ENCODE results near the gene CTCF.

CTCF gene

GRCh38 chr16:67517661-67518423 is 44.5 kb upstream of the CTCF start:
- no peak overlapping the region for H3K9ac ChIP-seq (ENCODE audit: low read length)
- WGBS (ENCODE audit: extremely low coverage, insufficient coverage, low lambda C conversion rate) = no CpG with 5 or more reads among the region's 11 CpGs

GRCh38 chr16:67518676-67519075 is 43.6 kb upstream of the CTCF start:
- no peaks in the 10 kb centered on the region for H3K27me3 ChIP-seq (ENCODE audit: insufficient read depth, low read length, poor library complexity)
- DNase-seq = no peak
- no peaks in the 10 kb centered on the region for H3K4me1 ChIP-seq (ENCODE audit: control insufficient read depth, low read depth, low read length)
- no peak overlapping the region for H4K8ac ChIP-seq (ENCODE audit: low read depth, low read length)
- no peak overlapping the region for H3K18ac ChIP-seq (ENCODE audit: low read length)
- H2BK15ac ChIP-seq (replicated peaks; ENCODE audit: low read depth) = no peak overlapping the region
- H3K23ac ChIP-seq (ENCODE audit: low read length) = no peak overlapping the region
- H3K27ac ChIP-seq (ENCODE audit: low read depth, low read length) = no peak overlapping the region
- no peak overlapping the region for H2BK5ac ChIP-seq (ENCODE audit: low read length)
- no peaks in the 10 kb centered on the region for H3K79me2 ChIP-seq (ENCODE audit: control insufficient read depth, insufficient read depth, low read length)
- no peak overlapping the region for H3K4me3 ChIP-seq (ENCODE audit: low read length)
- no peak overlapping the region for H3K9ac ChIP-seq (ENCODE audit: low read length)
- H3K79me1 ChIP-seq (ENCODE audit: low read length) = no peaks in the 10 kb centered on the region
- no CpG with 5 or more reads among the region's 8 CpGs for WGBS (ENCODE audit: extremely low coverage, insufficient coverage, low lambda C conversion rate)
- no peak overlapping the region for H3K56ac ChIP-seq (ENCODE audit: low read length)
- H3K36me3 ChIP-seq (ENCODE audit: control insufficient read depth, insufficient read depth, low read length) = no peaks in the 10 kb centered on the region
- H2AK5ac ChIP-seq (ENCODE audit: low read length) = no peak overlapping the region
- no peak overlapping the region for H2BK120ac ChIP-seq (ENCODE audit: low read depth, low read length)
- H4K5ac ChIP-seq (ENCODE audit: low read length) = no peak overlapping the region
- H3K4me2 ChIP-seq (ENCODE audit: low read length) = no peak overlapping the region
- H3K4ac ChIP-seq (ENCODE audit: low read depth, low read length) = no peak overlapping the region

More at GRCh38 chr16:67517661-67518423, 44.5 kb upstream of the CTCF start:
- Histone ChIP-seq H3K4me1 (ENCODE audit: control insufficient read depth, low read depth, low read length) (no peaks in the 10 kb centered on the region), H2BK5ac (ENCODE audit: low read length) (no peak overlapping the region), H3K4me2 (ENCODE audit: low read length) (no peak overlapping the region), H2BK15ac (replicated peaks; ENCODE audit: low read depth) (no peak overlapping the region), H3K56ac (ENCODE audit: low read length) (peak overlapping the region; percentile 7), H3K79me1 (ENCODE audit: low read length) (no peaks in the 10 kb centered on the region), H3K36me3 (ENCODE audit: control insufficient read depth, insufficient read depth, low read length) (no peaks in the 10 kb centered on the region), H2BK120ac (ENCODE audit: low read depth, low read length) (no peak overlapping the region), H3K4ac (ENCODE audit: low read depth, low read length) (no peak overlapping the region), H4K5ac (ENCODE audit: low read length) (no peak overlapping the region), H3K27me3 (ENCODE audit: insufficient read depth, low read length, poor library complexity) (no peaks in the 10 kb centered on the region), H3K79me2 (ENCODE audit: control insufficient read depth, insufficient read depth, low read length) (no peaks in the 10 kb centered on the region), H3K4me3 (ENCODE audit: low read length) (no peak overlapping the region), H4K8ac (ENCODE audit: low read depth, low read length) (no peak overlapping the region), H2AK5ac (ENCODE audit: low read length) (no peak overlapping the region), H3K27ac (ENCODE audit: low read depth, low read length) (no peak overlapping the region), H3K18ac (ENCODE audit: low read length) (no peak overlapping the region), H3K23ac (ENCODE audit: low read length) (no peak overlapping the region)
- no peak for DNase-seq

GRCh38 chr16:67519242-67519641 is 43.1 kb upstream of the CTCF start:
- WGBS (ENCODE audit: extremely low coverage, insufficient coverage, low lambda C conversion rate) = no CpG with 5 or more reads among the region's 4 CpGs
- H3K79me1 ChIP-seq (ENCODE audit: low read length) = no peaks in the 10 kb centered on the region
- peaks cover 3% of the 10 kb centered on the region for H3K27me3 ChIP-seq (ENCODE audit: insufficient read depth, low read length, poor library complexity)
- DNase-seq = no peak
- H3K36me3 ChIP-seq (ENCODE audit: control insufficient read depth, insufficient read depth, low read length) = no peaks in the 10 kb centered on the region
- no peak overlapping the region for H3K23ac ChIP-seq (ENCODE audit: low read length)
- H2AK5ac ChIP-seq (ENCODE audit: low read length) = no peak overlapping the region
- no peaks in the 10 kb centered on the region for H3K4me1 ChIP-seq (ENCODE audit: control insufficient read depth, low read depth, low read length)
- H2BK15ac ChIP-seq (replicated peaks; ENCODE audit: low read depth) = no peak overlapping the region
- H3K9ac ChIP-seq (ENCODE audit: low read length) = no peak overlapping the region
- no peak overlapping the region for H3K27ac ChIP-seq (ENCODE audit: low read depth, low read length)
- no peak overlapping the region for H2BK5ac ChIP-seq (ENCODE audit: low read length)
- no peak overlapping the region for H3K56ac ChIP-seq (ENCODE audit: low read length)
- no peak overlapping the region for H3K4me2 ChIP-seq (ENCODE audit: low read length)
- H2BK120ac ChIP-seq (ENCODE audit: low read depth, low read length) = no peak overlapping the region
- no peak overlapping the region for H3K18ac ChIP-seq (ENCODE audit: low read length)
- H3K79me2 ChIP-seq (ENCODE audit: control insufficient read depth, insufficient read depth, low read length) = no peaks in the 10 kb centered on the region
- H4K8ac ChIP-seq (ENCODE audit: low read depth, low read length) = no peak overlapping the region
- no peak overlapping the region for H3K4ac ChIP-seq (ENCODE audit: low read depth, low read length)
- no peak overlapping the region for H4K5ac ChIP-seq (ENCODE audit: low read length)
- no peak overlapping the region for H3K4me3 ChIP-seq (ENCODE audit: low read length)

- Histone ChIP-seq H3K4me3 (ENCODE audit: low read length) (no peak overlapping the region), H4K5ac (ENCODE audit: low read length) (no peak overlapping the region), H3K79me1 (ENCODE audit: low read length) (no peaks in the 10 kb centered on the region), H3K18ac (ENCODE audit: low read length) (no peak overlapping the region), H3K4me1 (ENCODE audit: control insufficient read depth, low read depth, low read length) (no peaks in the 10 kb centered on the region), H3K4me2 (ENCODE audit: low read length) (peak overlapping the region; percentile 73), H2BK120ac (ENCODE audit: low read depth, low read length) (no peak overlapping the region), H3K79me2 (ENCODE audit: control insufficient read depth, insufficient read depth, low read length) (no peaks in the 10 kb centered on the region), H2AK5ac (ENCODE audit: low read length) (no peak overlapping the region), H4K8ac (ENCODE audit: low read depth, low read length) (no peak overlapping the region), H3K27me3 (ENCODE audit: insufficient read depth, low read length, poor library complexity) (peaks cover 3% of the 10 kb centered on the region), H2BK5ac (ENCODE audit: low read length) (no peak overlapping the region), H3K4ac (ENCODE audit: low read depth, low read length) (no peak overlapping the region), H3K9ac (ENCODE audit: low read length) (peak overlapping the region; percentile 62), H3K27ac (ENCODE audit: low read depth, low read length) (no peak overlapping the region), H3K23ac (ENCODE audit: low read length) (no peak overlapping the region), H3K56ac (ENCODE audit: low read length) (peak overlapping the region; percentile 77), H2BK15ac (replicated peaks; ENCODE audit: low read depth) (no peak overlapping the region), H3K36me3 (ENCODE audit: control insufficient read depth, insufficient read depth, low read length) (no peaks in the 10 kb centered on the region)
- WGBS (ENCODE audit: extremely low coverage, insufficient coverage, low lambda C conversion rate) = no CpG with 5 or more reads among the region's 25 CpGs
- peak; percentile 98 for DNase-seq
Observed at GRCh38 chr16:67521095-67521804, 41.1 kb upstream of the CTCF start.

GRCh38 chr16:67525176-67525860 is 37.0 kb upstream of the CTCF start:
- H3K27me3 ChIP-seq (ENCODE audit: insufficient read depth, low read length, poor library complexity) = peaks cover 8% of the 10 kb centered on the region

More at GRCh38 chr16:67525176-67525860, 37.0 kb upstream of the CTCF start:
- Histone ChIP-seq H2BK120ac (ENCODE audit: low read depth, low read length) (no peak overlapping the region), H3K4ac (ENCODE audit: low read depth, low read length) (no peak overlapping the region), H2BK15ac (replicated peaks; ENCODE audit: low read depth) (no peak overlapping the region), H3K36me3 (ENCODE audit: control insufficient read depth, insufficient read depth, low read length) (no peaks in the 10 kb centered on the region), H2BK5ac (ENCODE audit: low read length) (no peak overlapping the region), H4K8ac (ENCODE audit: low read depth, low read length) (no peak overlapping the region), H3K27ac (ENCODE audit: low read depth, low read length) (no peak overlapping the region), H3K9ac (ENCODE audit: low read length) (no peak overlapping the region), H2AK5ac (ENCODE audit: low read length) (no peak overlapping the region), H3K79me2 (ENCODE audit: control insufficient read depth, insufficient read depth, low read length) (no peaks in the 10 kb centered on the region), H3K4me1 (ENCODE audit: control insufficient read depth, low read depth, low read length) (peaks cover 2% of the 10 kb centered on the region), H3K4me3 (ENCODE audit: low read length) (no peak overlapping the region), H3K18ac (ENCODE audit: low read length) (no peak overlapping the region), H3K23ac (ENCODE audit: low read length) (no peak overlapping the region), H3K4me2 (ENCODE audit: low read length) (no peak overlapping the region), H4K5ac (ENCODE audit: low read length) (no peak overlapping the region), H3K56ac (ENCODE audit: low read length) (no peak overlapping the region), H3K79me1 (ENCODE audit: low read length) (no peaks in the 10 kb centered on the region)
- no peak for DNase-seq
- WGBS (ENCODE audit: extremely low coverage, insufficient coverage, low lambda C conversion rate) = no CpG with 5 or more reads among the region's 11 CpGs

All from mesendoderm (in vitro differentiated cells).